Fibroblast of lung (primary cell): ENCODE measurements around the gene TBC1D22A.

Experiments used
- EZH2 ChIP-seq: IDR thresholded peaks from 2 replicates; pipeline ENCODE4 v1.5.1; 2012; ENCODE audit warnings: low read length, control low read depth, mild to moderate bottlenecking; ENCODE audit errors: missing control alignments
- TF ChIP-seq, protein P1 (sequence below), 2 donors: IDR thresholded peaks in 1 of 2; conservative IDR thresholded peaks in 1 of 2; 1 replicate in 1 of 2; 2 replicates in 1 of 2; pipeline ENCODE4 v1.5.1; 2011 to 2012; ENCODE audit warnings: low read length in 2 of 2, control low read depth in 1 of 2, inconsistent platforms in 1 of 2, low read depth in 1 of 2, mild to moderate bottlenecking in 1 of 2

DNA sequence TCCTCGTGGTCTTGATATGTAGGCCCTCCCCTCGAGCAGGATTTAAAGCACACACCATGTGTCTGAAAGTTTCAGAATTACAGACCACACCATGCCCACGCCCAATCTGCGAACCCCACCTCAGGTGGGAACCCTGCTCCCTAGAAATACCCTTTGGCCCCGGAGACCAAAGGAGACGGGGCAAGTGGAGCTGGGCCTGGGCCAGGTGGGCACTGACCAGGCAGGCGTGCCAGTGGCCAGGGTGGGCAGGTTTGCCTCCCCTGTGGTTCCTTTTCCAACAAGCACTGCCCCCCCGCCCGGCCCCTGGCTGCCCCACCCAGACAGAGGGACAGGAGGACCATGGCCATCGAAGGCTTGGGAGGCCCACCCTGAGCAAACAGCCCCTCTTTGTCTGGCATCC, 400.4 kb downstream of the TBC1D22A start:
- TF ChIP-seq, protein P1, sequence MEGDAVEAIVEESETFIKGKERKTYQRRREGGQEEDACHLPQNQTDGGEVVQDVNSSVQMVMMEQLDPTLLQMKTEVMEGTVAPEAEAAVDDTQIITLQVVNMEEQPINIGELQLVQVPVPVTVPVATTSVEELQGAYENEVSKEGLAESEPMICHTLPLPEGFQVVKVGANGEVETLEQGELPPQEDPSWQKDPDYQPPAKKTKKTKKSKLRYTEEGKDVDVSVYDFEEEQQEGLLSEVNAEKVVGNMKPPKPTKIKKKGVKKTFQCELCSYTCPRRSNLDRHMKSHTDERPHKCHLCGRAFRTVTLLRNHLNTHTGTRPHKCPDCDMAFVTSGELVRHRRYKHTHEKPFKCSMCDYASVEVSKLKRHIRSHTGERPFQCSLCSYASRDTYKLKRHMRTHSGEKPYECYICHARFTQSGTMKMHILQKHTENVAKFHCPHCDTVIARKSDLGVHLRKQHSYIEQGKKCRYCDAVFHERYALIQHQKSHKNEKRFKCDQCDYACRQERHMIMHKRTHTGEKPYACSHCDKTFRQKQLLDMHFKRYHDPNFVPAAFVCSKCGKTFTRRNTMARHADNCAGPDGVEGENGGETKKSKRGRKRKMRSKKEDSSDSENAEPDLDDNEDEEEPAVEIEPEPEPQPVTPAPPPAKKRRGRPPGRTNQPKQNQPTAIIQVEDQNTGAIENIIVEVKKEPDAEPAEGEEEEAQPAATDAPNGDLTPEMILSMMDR (conservative IDR thresholded peaks at IDR 0.05 in 1 of 2, IDR thresholded peaks at IDR 0.05 in 1 of 2; ENCODE audit: low read depth in 1 of 2, low read length in 2 of 2) = no peak
- TF ChIP-seq EZH2 = no peak
